ENCODE results near the gene HSPB1.

- no peak for TF ChIP-seq CTCF (IDR thresholded peaks at IDR 0.05)
- no peak for TF ChIP-seq EP300 (IDR thresholded peaks at IDR 0.05)
Measured at GRCh38 chr7:76346097-76346496, 43.6 kb downstream of the HSPB1 start.

Measured in suprapubic skin (tissue), 3 donors.